GM12878 (cell line): ENCODE measurements around the gene POU2F3. TPM values are rescaled to one million over a fixed set of nuclear protein-coding genes. Genes with fewer than 3 reads are reported as not detected.

Source experiments
- ATAC-seq: fragments of 200-7000 bp; cut with Tn5 transposase; 3 replicates; pipeline ENCODE4 v1.9.1; 2020; ENCODE audit warnings: mild to moderate bottlenecking, moderate library complexity
- BruUV-seq: library from RNA; stranded (reverse); fragments of 400-500 nt; replicated peaks from 2 replicates; lab custom pipeline; 2021; lab: Mats Ljungman, UMichigan
- CTCF ChIA-PET: fragments of 300-600 bp; sonication (Branson Sonifier 250); formaldehyde crosslinking; extraction: SDS; loops from one replicate; lab custom pipeline; 2021; ENCODE audit warnings: inconsistent platforms; lab: Yijun Ruan, JAX
- POLR2A ChIA-PET: fragments of 350-600 bp; formaldehyde crosslinking; extraction: SDS; loops from one replicate; lab custom pipeline; 2021; ENCODE audit warnings: inconsistent platforms; lab: Charles Lee
- RAD21 ChIA-PET: fragments of 300-600 bp; sonication (Branson Sonifier 250); formaldehyde crosslinking; loops from one replicate; lab custom pipeline; 2023; ENCODE audit warnings: antibody characterized with exemption; ENCODE audit not compliant: unreplicated experiment; lab: Charles Lee
- SMC1A ChIA-PET: fragments of 300-600 bp; sonication (Branson Sonifier 250); formaldehyde crosslinking; loops from one replicate; lab custom pipeline; 2023; ENCODE audit not compliant: unreplicated experiment, uncharacterized antibody; lab: Charles Lee
- DNase-seq: peaks from one replicate; pipeline ENCODE4 v3.0.0-alpha.2; 2011; ENCODE audit warnings: low read depth, low spot score
- FAIRE-seq: peaks from 3 replicates; lab custom pipeline; 2011; peaks lifted over from hg19 to GRCh38; lab: Jason Lieb, UNC
- H2AFZ ChIP-seq: 2 replicates; pipeline ENCODE4 v1.6.0; 2011; ENCODE audit warnings: low read depth, low read length, control low read depth; ENCODE audit not compliant: control insufficient read depth
- H3K27ac ChIP-seq: 2 replicates; pipeline ENCODE4 v1.5.1; 2011; ENCODE audit warnings: control low read depth; ENCODE audit not compliant: control insufficient read depth, insufficient read depth
- H3K27me3 ChIP-seq, 2 experiments: replicated peaks in 1 of 2; 2 replicates each; pipeline versions ENCODE4 v1.6.0 to v1.6.1; 2011; ENCODE audit warnings: low read length in 1 of 2; ENCODE audit not compliant: control insufficient read depth in 2 of 2, insufficient read depth in 2 of 2
- H3K36me3 ChIP-seq, 2 experiments: 2 replicates each; pipeline ENCODE4 v1.5.1; 2011; ENCODE audit warnings: low read length in 1 of 2; ENCODE audit not compliant: control insufficient read depth in 2 of 2, insufficient read depth in 2 of 2
- H3K4me1 ChIP-seq: 2 replicates; pipeline ENCODE4 v1.6.1; 2011; ENCODE audit warnings: mild to moderate bottlenecking, low read length, moderate library complexity, mixed read lengths; ENCODE audit not compliant: control insufficient read depth, insufficient read depth
- H3K4me2 ChIP-seq: 2 replicates; pipeline ENCODE4 v1.6.0; 2011; ENCODE audit warnings: control low read depth; ENCODE audit not compliant: control insufficient read depth, insufficient read depth
- H3K4me3 ChIP-seq: fragments of 200-600 bp; sonication (generic); 2 replicates; pipeline ENCODE4 v1.5.1; 2016
- H3K79me2 ChIP-seq: 2 replicates; pipeline ENCODE4 v1.6.0; 2011; ENCODE audit warnings: low read length; ENCODE audit not compliant: control insufficient read depth, insufficient read depth
- H3K9ac ChIP-seq: 2 replicates; pipeline ENCODE4 v1.8.0; 2011; ENCODE audit warnings: low read length, control low read depth, mixed read lengths; ENCODE audit not compliant: control insufficient read depth, insufficient read depth
- H3K9me3 ChIP-seq: replicated peaks from 3 replicates; pipeline ENCODE4 v1.5.1; 2011; ENCODE audit warnings: mild to moderate bottlenecking, low read length; ENCODE audit not compliant: control insufficient read depth, insufficient read depth
- H4K20me1 ChIP-seq: 2 replicates; pipeline ENCODE4 v1.6.0; 2011; ENCODE audit not compliant: control insufficient read depth, insufficient read depth
- ASH2L ChIP-seq: fragments of 300-600, 200-600 bp; sonication (generic); IDR thresholded peaks from 2 replicates; pipeline ENCODE4 v1.6.1; 2017; ENCODE audit warnings: low read depth, mild to moderate bottlenecking, borderline replicate concordance
- CBX5 ChIP-seq: sonication (generic); IDR thresholded peaks from 2 replicates; pipeline ENCODE4 v1.6.1; 2016; ENCODE audit warnings: low read depth, moderate library complexity, mild to moderate bottlenecking, inconsistent platforms
- HCFC1 ChIP-seq: fragments of 150-350 bp; IDR thresholded peaks from 2 replicates; pipeline ENCODE4 v1.6.1; 2014; ENCODE audit warnings: low read length
- MEF2B ChIP-seq: fragments of 450-650 bp; IDR thresholded peaks from 2 replicates; pipeline ENCODE4 v1.6.1; 2018; ENCODE audit warnings: mild to moderate bottlenecking, moderate library complexity; ENCODE audit not compliant: partially characterized antibody, poor library complexity, severe bottlenecking
- RAD51 ChIP-seq: fragments of 450-650 bp; IDR thresholded peaks from 2 replicates; pipeline ENCODE4 v1.6.1; 2016; ENCODE audit warnings: moderate library complexity, mild to moderate bottlenecking, inconsistent platforms
- RELA ChIP-seq: fragments of 450-650 bp; IDR thresholded peaks from 2 replicates; pipeline ENCODE4 v1.8.0; 2014; ENCODE audit warnings: borderline replicate concordance; ENCODE audit not compliant: partially characterized antibody
- WGBS: methylation state at CpG from one replicate; pipeline ENCODE4 v1.1.6; 2016; ENCODE audit warnings: low lambda C conversion rate; ENCODE audit not compliant: insufficient replicate concordance, insufficient coverage; ENCODE audit errors: missing lambda C conversion rate; 5-methylcytosine and 5-hydroxymethylcytosine counted together
- in situ Hi-C: fragments of 300-500 bp; cut with MboI; formaldehyde crosslinking; loops from 9 replicates; pipeline ENCODE4 v1.14.3; 2018; ENCODE audit warnings: mixed read lengths
- intact Hi-C: fragments of 100-400 bp; cut with micrococcal nuclease; formaldehyde crosslinking; loops from one replicate; pipeline ENCODE4 v1.14.2; 2022; ENCODE audit not compliant: unreplicated experiment
- polyA plus RNA-seq, 11 experiments: library from polyadenylated mRNA; depleted of rRNA in 4 of 11; unstranded in 6 of 11; stranded (reverse) in 5 of 11; fragments of >200 nt; fragmentation: Nextera tagmentation in 4 of 11; fragmentation: Illumina TruSeq in 1 of 11; extraction: Ambion mirVana in 4 of 11; extraction: Trizol in 1 of 11; gene quantifications; 1 replicate in 1 of 11; 2 replicates in 10 of 11; pipeline versions ENCODE4 v1.2.1 to v1.2.3, GENCODE V29; 2011 to 2016; ENCODE audit warnings: inconsistent platforms in 2 of 11, missing spikeins in 2 of 11, low read depth in 1 of 11
- total RNA-seq, 4 experiments: library from RNA; depleted of rRNA in 3 of 4; stranded (reverse); fragments of >200 nt in 3 of 4; fragmentation: Illumina TruSeq in 1 of 4; extraction: Trizol in 1 of 4; gene quantifications; 2 replicates each; pipeline versions ENCODE4 v1.2.1 to v1.2.3, GENCODE V29; 2013 to 2021
- TF ChIP-seq, protein P1 (sequence below): fragments of 450-650 bp; IDR thresholded peaks from 2 replicates; pipeline ENCODE4 v1.6.1; 2017; ENCODE audit warnings: mild to moderate bottlenecking, moderate library complexity
- TF ChIP-seq, protein P2 (sequence below): fragments of 450-650 bp; IDR thresholded peaks from 2 replicates; pipeline ENCODE4 v1.6.1; 2017; ENCODE audit warnings: mild to moderate bottlenecking

POU2F3 gene
- total and polyA plus RNA-seq, 10 of the 15 experiments (the other 5 are each of a cell fraction or from before 2014, with no cell fraction given): 0.09 to 4.4 (median 0.33) TPM

DNA sequence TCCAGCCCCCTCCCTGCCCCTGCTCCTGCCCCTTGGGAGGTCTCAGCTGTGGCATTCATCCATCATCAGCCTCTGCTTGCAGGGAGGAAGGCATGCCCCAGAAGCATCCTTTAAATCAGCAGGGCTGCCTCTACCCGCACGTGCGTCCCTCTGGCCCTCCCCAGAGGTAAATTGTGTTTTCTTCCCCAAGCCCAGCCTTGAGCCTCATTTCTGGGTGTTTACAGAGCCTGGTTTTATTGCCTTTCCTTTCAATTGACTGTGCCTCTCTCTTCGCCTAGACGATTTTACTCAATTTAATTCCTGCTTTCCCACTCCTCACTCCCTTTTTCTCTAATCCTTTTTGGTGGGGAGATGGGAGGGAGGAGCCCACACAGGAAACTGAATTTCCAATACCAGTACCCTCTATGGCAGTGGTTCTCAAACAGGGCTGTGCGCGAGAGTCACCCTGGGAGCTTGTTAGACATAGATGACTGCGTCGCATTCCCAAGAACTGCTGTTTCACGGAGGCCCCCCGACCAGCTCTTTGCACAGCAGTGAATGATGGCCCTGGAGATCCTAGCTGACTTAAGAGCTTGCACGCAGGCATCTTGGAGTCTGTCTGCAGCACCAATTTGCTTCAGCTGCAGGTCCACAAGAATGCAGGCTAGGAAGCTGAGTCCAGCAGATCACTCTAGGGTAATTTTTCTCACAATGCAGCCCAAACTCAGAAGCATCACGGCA is 44.2 kb upstream of the POU2F3 start:
- no TSS peak for BruUV-seq
- Histone ChIP-seq H3K4me1 (no peaks in the 10 kb centered on the region), H3K4me3 (no peak overlapping the region), H2AFZ (no peak overlapping the region), H3K36me3 (no peaks in the 10 kb centered on the region), H3K79me2 (no peaks in the 10 kb centered on the region), H3K9me3 (no peaks in the 10 kb centered on the region), H3K9ac (no peak overlapping the region), H3K4me2 (no peak overlapping the region), H3K27ac (no peak overlapping the region), H3K27me3 (peaks cover 0 to 2% of the 10 kb centered on the region in 2 experiments), H4K20me1 (no peaks in the 10 kb centered on the region)
- no peak for ATAC-seq
- no peak for DNase-seq
- FAIRE-seq: no peak
- ChIA-PET POLR2A (no interaction called here), CTCF (interaction anchor here (1.2 kb wide), 1 partner anchor 34 kb away, joined by 3 read pairs; no protein-coding TSS in a partner anchor), SMC1A (interaction anchor here (0.9 kb wide), 1 partner anchor 33 kb away, joined by 4 read pairs; no protein-coding TSS in a partner anchor), RAD21 (no interaction called here)
- intact Hi-C loops: no loop called here
- WGBS: 47% methylated on average over 13 of the region's 13 CpGs
- TF ChIP-seq RAD51 (no peak), CBX5 (no peak), RELA (no peak), HCFC1 (no peak), ASH2L (no peak), MEF2B (no peak)
- TF ChIP-seq, protein P1, sequence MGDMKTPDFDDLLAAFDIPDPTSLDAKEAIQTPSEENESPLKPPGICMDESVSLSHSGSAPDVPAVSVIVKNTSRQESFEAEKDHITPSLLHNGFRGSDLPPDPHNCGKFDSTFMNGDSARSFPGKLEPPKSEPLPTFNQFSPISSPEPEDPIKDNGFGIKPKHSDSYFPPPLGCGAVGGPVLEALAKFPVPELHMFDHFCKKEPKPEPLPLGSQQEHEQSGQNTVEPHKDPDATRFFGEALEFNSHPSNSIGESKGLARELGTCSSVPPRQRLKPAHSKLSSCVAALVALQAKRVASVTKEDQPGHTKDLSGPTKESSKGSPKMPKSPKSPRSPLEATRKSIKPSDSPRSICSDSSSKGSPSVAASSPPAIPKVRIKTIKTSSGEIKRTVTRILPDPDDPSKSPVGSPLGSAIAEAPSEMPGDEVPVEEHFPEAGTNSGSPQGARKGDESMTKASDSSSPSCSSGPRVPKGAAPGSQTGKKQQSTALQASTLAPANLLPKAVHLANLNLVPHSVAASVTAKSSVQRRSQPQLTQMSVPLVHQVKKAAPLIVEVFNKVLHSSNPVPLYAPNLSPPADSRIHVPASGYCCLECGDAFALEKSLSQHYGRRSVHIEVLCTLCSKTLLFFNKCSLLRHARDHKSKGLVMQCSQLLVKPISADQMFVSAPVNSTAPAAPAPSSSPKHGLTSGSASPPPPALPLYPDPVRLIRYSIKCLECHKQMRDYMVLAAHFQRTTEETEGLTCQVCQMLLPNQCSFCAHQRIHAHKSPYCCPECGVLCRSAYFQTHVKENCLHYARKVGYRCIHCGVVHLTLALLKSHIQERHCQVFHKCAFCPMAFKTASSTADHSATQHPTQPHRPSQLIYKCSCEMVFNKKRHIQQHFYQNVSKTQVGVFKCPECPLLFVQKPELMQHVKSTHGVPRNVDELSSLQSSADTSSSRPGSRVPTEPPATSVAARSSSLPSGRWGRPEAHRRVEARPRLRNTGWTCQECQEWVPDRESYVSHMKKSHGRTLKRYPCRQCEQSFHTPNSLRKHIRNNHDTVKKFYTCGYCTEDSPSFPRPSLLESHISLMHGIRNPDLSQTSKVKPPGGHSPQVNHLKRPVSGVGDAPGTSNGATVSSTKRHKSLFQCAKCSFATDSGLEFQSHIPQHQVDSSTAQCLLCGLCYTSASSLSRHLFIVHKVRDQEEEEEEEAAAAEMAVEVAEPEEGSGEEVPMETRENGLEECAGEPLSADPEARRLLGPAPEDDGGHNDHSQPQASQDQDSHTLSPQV: no peak
- TF ChIP-seq, protein P2, sequence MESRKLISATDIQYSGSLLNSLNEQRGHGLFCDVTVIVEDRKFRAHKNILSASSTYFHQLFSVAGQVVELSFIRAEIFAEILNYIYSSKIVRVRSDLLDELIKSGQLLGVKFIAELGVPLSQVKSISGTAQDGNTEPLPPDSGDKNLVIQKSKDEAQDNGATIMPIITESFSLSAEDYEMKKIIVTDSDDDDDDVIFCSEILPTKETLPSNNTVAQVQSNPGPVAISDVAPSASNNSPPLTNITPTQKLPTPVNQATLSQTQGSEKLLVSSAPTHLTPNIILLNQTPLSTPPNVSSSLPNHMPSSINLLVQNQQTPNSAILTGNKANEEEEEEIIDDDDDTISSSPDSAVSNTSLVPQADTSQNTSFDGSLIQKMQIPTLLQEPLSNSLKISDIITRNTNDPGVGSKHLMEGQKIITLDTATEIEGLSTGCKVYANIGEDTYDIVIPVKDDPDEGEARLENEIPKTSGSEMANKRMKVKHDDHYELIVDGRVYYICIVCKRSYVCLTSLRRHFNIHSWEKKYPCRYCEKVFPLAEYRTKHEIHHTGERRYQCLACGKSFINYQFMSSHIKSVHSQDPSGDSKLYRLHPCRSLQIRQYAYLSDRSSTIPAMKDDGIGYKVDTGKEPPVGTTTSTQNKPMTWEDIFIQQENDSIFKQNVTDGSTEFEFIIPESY: no peak
- in situ Hi-C loops: no loop called here
